A673 (cell line): ENCODE data around the gene CCDC136. TPM values are rescaled to one million over a fixed set of nuclear protein-coding genes. Genes with fewer than 3 reads are reported as not detected.

Source experiments
- BruUV-seq: library from RNA; stranded (reverse); fragments of 400-500 nt; replicated peaks from 2 replicates; lab custom pipeline; 2021; lab: Mats Ljungman, UMichigan
- CTCF ChIA-PET: fragments of 300-600 bp; sonication (Branson Sonifier 250); formaldehyde crosslinking; loops from one replicate; lab custom pipeline; 2022; ENCODE audit warnings: antibody characterized with exemption; lab: Charles Lee
- POLR2A ChIA-PET: fragments of 300-600 bp; sonication (Branson Sonifier 250); formaldehyde crosslinking; loops from one replicate; lab custom pipeline; 2022; ENCODE audit warnings: antibody characterized with exemption; ENCODE audit not compliant: low non-redundant PET; lab: Charles Lee
- DNase-seq: peaks from one replicate; pipeline ENCODE4 v3.0.0-alpha.2; 2015; ENCODE audit warnings: low spot score
- H3K27ac ChIP-seq: fragments of 200-600 bp; sonication (generic); 2 replicates; pipeline ENCODE4 v1.5.1; 2016; ENCODE audit warnings: mixed run types, low read depth, mild to moderate bottlenecking, mixed read lengths, antibody characterized with exemption, low read length; ENCODE audit not compliant: poor library complexity, severe bottlenecking
- H3K27me3 ChIP-seq: fragments of 200-600 bp; sonication (generic); replicated peaks from 2 replicates; pipeline ENCODE4 v1.6.1; 2017; ENCODE audit warnings: mixed run types, low read depth, mild to moderate bottlenecking, mixed read lengths, antibody characterized with exemption, low read length; ENCODE audit not compliant: insufficient read depth, poor library complexity
- H3K36me3 ChIP-seq: fragments of 200-600 bp; sonication (generic); 2 replicates; pipeline ENCODE4 v1.6.1; 2016; ENCODE audit warnings: mixed run types, mild to moderate bottlenecking, mixed read lengths, antibody characterized with exemption, low read length; ENCODE audit not compliant: insufficient read depth, poor library complexity, severe bottlenecking
- H3K4me1 ChIP-seq: fragments of 200-600 bp; sonication (generic); 2 replicates; pipeline ENCODE4 v1.6.1; 2017; ENCODE audit warnings: mixed run types, mild to moderate bottlenecking, mixed read lengths, antibody characterized with exemption, low read length; ENCODE audit not compliant: insufficient read depth, poor library complexity, severe bottlenecking
- H3K4me3 ChIP-seq: fragments of 200-600 bp; sonication (generic); 2 replicates; pipeline ENCODE4 v1.5.1; 2016; ENCODE audit warnings: low read depth, mixed run types, mild to moderate bottlenecking, mixed read lengths, low read length; ENCODE audit not compliant: poor library complexity, severe bottlenecking
- H3K9me3 ChIP-seq: fragments of 200-600 bp; sonication (generic); 2 replicates; pipeline ENCODE4 v1.6.1; 2016; ENCODE audit warnings: mixed run types, low read depth, mild to moderate bottlenecking, mixed read lengths, antibody characterized with exemption, low read length; ENCODE audit not compliant: poor library complexity, severe bottlenecking
- CTCF ChIP-seq: fragments of 300-800, 200-600 bp; sonication (generic); conservative IDR thresholded peaks from 2 replicates; pipeline ENCODE4 v1.5.1; 2017; ENCODE audit warnings: low read depth, mild to moderate bottlenecking, antibody characterized with exemption, low read length, moderate library complexity, mixed read lengths
- EZH2 ChIP-seq: fragments of 200-600 bp; sonication (generic); IDR thresholded peaks from 2 replicates; pipeline ENCODE4 v1.6.1; 2017; ENCODE audit warnings: borderline replicate concordance, low read depth, mild to moderate bottlenecking, mixed read lengths, antibody characterized with exemption, low read length; ENCODE audit not compliant: poor library complexity, severe bottlenecking
- intact Hi-C: fragments of 100-400 bp; cut with micrococcal nuclease; formaldehyde crosslinking; loops from one replicate; pipeline ENCODE4 v1.10.0; 2022; ENCODE audit not compliant: unreplicated experiment
- total RNA-seq: library from RNA; stranded (reverse); gene quantifications from 2 replicates; pipeline ENCODE4 v1.2.3, GENCODE V29; 2021

Gene CCDC136
- total RNA-seq, 1 experiment from 2014 or later: 4.4 TPM

GRCh38 chr7:128744366-128744905 is 47.3 kb upstream of the CCDC136 start:
- H3K9me3 ChIP-seq: no peaks in the 10 kb centered on the region
- H3K4me1 ChIP-seq: peaks cover 17% of the 10 kb centered on the region
- DNase-seq: no peak
- no peak overlapping the region for H3K27ac ChIP-seq
- TF ChIP-seq EZH2 (no peak), CTCF (no peak)
- H3K27me3 ChIP-seq: no peaks in the 10 kb centered on the region
- ChIA-PET POLR2A (no interaction called here), CTCF (no interaction called here)
- H3K4me3 ChIP-seq: no peak overlapping the region
- BruUV-seq: no TSS peak
- intact Hi-C loops: no loop called here
- peaks cover 19% of the 10 kb centered on the region for H3K36me3 ChIP-seq

DNA sequence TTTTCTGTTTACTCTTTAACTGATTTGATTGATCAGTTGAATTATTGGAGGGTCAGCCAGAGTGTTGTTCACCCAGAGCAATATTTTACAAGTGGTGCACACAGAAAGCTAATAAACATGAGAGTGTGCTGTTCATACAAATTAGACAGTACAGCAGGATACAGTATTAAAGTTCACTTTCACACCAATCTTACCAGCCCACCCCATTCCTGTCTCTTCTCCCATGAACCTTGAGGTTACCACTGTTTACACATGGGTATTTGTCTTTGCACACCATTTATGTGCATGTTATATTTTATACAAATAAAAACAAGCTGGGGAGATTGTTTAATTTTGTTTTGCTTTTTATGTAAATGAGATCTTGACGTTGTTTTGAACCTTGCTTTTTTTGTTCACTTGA is 46.1 kb upstream of the CCDC136 start:
- DNase-seq: no peak
- no TSS peak for BruUV-seq
- ChIA-PET CTCF (no interaction called here), POLR2A (no interaction called here)
- peaks cover 10% of the 10 kb centered on the region for H3K4me1 ChIP-seq
- intact Hi-C loops: no loop called here
- no peak overlapping the region for H3K27ac ChIP-seq
- H3K4me3 ChIP-seq: no peak overlapping the region
- TF ChIP-seq EZH2: no peak
- no peak for TF ChIP-seq CTCF
- peaks cover 30% of the 10 kb centered on the region for H3K36me3 ChIP-seq
- H3K9me3 ChIP-seq: no peaks in the 10 kb centered on the region
- no peaks in the 10 kb centered on the region for H3K27me3 ChIP-seq

- peaks cover 38% of the 10 kb centered on the region for H3K36me3 ChIP-seq
- CTCF ChIA-PET: no interaction called here
- no peak overlapping the region for H3K27ac ChIP-seq
- BruUV-seq: no TSS peak
- POLR2A ChIA-PET: no interaction called here
- no peaks in the 10 kb centered on the region for H3K27me3 ChIP-seq
- no peak overlapping the region for H3K4me3 ChIP-seq
- H3K4me1 ChIP-seq: no peaks in the 10 kb centered on the region
- TF ChIP-seq EZH2 (no peak), CTCF (no peak)
- intact Hi-C loops: no loop called here
- DNase-seq: no peak
- no peaks in the 10 kb centered on the region for H3K9me3 ChIP-seq
Observed at GRCh38 chr7:128747327-128748079, 44.3 kb upstream of the CCDC136 start.
